ENCODE measurements around the gene LGALS9B.
"Not testable (repeated sequence)": the region's sequence is repeated elsewhere in the genome, so short reads cannot be mapped to it uniquely, and the experiment has no call there.

DNA sequence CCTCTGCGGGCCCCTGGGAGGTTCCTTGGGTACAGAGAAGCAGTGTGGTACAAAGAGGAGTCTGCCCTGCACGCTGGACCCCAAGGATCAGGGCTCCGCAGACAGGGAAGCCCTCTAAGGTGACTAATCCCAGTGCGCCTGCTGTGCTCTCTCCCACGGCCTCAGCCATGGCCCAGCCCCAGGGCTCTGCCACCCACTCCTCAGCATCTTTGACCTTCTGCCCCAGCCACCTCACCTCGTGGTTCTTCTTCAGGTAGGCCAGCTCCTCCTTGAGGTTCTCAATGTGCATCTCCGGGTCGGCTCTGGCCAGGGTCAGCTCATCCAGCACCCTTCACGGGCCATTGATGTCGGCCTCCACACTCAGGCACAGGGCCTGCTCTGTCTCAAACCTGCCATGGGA, 47.8 kb upstream of the LGALS9B start:
- TF ChIP-seq, protein P1, sequence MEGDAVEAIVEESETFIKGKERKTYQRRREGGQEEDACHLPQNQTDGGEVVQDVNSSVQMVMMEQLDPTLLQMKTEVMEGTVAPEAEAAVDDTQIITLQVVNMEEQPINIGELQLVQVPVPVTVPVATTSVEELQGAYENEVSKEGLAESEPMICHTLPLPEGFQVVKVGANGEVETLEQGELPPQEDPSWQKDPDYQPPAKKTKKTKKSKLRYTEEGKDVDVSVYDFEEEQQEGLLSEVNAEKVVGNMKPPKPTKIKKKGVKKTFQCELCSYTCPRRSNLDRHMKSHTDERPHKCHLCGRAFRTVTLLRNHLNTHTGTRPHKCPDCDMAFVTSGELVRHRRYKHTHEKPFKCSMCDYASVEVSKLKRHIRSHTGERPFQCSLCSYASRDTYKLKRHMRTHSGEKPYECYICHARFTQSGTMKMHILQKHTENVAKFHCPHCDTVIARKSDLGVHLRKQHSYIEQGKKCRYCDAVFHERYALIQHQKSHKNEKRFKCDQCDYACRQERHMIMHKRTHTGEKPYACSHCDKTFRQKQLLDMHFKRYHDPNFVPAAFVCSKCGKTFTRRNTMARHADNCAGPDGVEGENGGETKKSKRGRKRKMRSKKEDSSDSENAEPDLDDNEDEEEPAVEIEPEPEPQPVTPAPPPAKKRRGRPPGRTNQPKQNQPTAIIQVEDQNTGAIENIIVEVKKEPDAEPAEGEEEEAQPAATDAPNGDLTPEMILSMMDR (IDR thresholded peaks at IDR 0.05; ENCODE audit: low read depth, low read length, poor library complexity, severe bottlenecking), result not testable (repeated sequence)
- TF ChIP-seq EZH2phosphoT487 (IDR thresholded peaks at IDR 0.05; ENCODE audit: borderline replicate concordance, low read length), result not testable (repeated sequence)

Measured in DOHH2 (cell line).